Gastrocnemius medialis (tissue), 4 donors: ENCODE results near the gene SDHC.

ENCODE experiments used
- POLR2A ChIP-seq, 2 donors: fragments of 450-650 bp; IDR thresholded peaks; one replicate each; pipeline ENCODE4 v1.6.1; 2017; ENCODE audit warnings: antibody characterized with exemption in 2 of 2, mild to moderate bottlenecking in 2 of 2, moderate library complexity in 2 of 2
- TF ChIP-seq, protein P1 (sequence below), 5 experiments: fragments of 450-650 bp in 3 of 5; fragments of 200-600 bp in 2 of 5; sonication (generic) in 2 of 5; IDR thresholded peaks in 4 of 5; conservative IDR thresholded peaks in 1 of 5; 1 replicate in 4 of 5; 2 replicates in 1 of 5; pipeline ENCODE4 v1.5.1; 2016 to 2019; ENCODE audit warnings: antibody characterized with exemption in 5 of 5, mild to moderate bottlenecking in 3 of 5, moderate library complexity in 3 of 5

DNA sequence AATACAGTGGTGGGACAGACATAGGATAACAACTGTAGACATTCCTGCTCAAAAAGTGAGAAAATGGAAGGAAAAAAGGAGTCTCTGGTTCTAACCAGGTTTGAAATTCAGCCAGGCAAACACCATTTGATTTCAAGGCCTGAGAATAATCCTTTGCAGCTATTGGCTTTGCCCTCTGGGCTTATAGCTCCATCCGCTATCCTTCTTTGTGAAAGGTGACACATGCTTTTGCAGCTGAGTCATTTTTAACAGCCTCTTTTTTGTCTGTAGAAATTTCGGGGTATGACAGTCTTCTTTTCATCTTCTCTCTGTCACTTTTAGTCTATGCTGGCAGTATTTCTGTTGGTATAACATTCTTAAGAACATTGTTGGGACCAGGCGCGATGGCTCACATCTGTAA is 16.2 kb downstream of the SDHC start:
- TF ChIP-seq, protein P1, sequence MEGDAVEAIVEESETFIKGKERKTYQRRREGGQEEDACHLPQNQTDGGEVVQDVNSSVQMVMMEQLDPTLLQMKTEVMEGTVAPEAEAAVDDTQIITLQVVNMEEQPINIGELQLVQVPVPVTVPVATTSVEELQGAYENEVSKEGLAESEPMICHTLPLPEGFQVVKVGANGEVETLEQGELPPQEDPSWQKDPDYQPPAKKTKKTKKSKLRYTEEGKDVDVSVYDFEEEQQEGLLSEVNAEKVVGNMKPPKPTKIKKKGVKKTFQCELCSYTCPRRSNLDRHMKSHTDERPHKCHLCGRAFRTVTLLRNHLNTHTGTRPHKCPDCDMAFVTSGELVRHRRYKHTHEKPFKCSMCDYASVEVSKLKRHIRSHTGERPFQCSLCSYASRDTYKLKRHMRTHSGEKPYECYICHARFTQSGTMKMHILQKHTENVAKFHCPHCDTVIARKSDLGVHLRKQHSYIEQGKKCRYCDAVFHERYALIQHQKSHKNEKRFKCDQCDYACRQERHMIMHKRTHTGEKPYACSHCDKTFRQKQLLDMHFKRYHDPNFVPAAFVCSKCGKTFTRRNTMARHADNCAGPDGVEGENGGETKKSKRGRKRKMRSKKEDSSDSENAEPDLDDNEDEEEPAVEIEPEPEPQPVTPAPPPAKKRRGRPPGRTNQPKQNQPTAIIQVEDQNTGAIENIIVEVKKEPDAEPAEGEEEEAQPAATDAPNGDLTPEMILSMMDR (IDR thresholded peaks at IDR 0.05 in 4 of 5, conservative IDR thresholded peaks at IDR 0.05 in 1 of 5) = no peak
- no peak for TF ChIP-seq POLR2A (IDR thresholded peaks at IDR 0.05)
